ENCODE results near the gene GABRR2.
A peak's percentile ranks its signal among the peaks of the same experiment; 100 is the strongest.

Gene GABRR2

DNA sequence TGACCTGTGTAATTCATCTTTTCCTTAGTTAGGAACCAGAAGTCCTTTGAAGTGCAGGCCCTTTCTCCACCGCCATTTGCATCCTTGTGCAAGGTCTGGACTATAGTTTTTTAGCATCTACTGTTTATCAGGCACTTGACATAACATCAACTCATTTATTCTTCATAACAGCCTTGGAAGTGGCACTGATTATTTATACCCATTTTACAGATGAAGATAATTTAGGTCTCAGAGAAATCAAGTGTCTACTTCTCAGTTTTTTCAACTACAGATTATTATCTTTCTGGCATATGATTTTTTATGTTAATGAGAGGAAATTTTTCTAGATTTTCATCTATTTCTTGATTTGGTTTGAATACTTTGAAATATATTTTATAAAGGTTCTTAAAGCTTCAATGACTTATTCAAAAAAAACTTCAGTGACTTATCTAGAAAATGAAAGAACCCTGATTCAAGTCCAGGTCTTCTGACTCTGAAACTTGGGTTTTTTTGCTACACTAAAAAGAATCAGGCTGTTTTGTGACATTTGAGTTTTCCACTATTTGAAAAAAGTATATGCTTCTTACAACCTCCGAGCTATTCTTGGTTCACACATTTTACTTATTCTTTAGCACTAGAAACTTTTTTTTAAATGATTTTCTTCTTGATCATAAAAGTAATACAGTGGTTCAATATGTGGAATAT lies 40.6 kb upstream of the GABRR2 start:
- TF ChIP-seq HDGF (IDR thresholded peaks at IDR 0.05; ENCODE audit: borderline replicate concordance) (no peak), FOXA1 (IDR thresholded peaks at IDR 0.05) (no peak), PKNOX1 (IDR thresholded peaks at IDR 0.05) (no peak), SUZ12 (IDR thresholded peaks at IDR 0.05) (no peak), LEF1 (IDR thresholded peaks at IDR 0.05; ENCODE audit: borderline replicate concordance) (no peak), ELF4 (IDR thresholded peaks at IDR 0.05) (no peak), L3MBTL2 (conservative IDR thresholded peaks at IDR 0.05) (no peak), ARNT (IDR thresholded peaks at IDR 0.05) (no peak), ZNF384 (IDR thresholded peaks at IDR 0.05) (no peak), FOXK2 (IDR thresholded peaks at IDR 0.05) (no peak), FOXM1 (IDR thresholded peaks at IDR 0.05; ENCODE audit: borderline replicate concordance) (no peak), BHLHE40 (IDR thresholded peaks at IDR 0.05; ENCODE audit: borderline replicate concordance) (no peak), SP1 (IDR thresholded peaks at IDR 0.05) (no peak), NFRKB (IDR thresholded peaks at IDR 0.05) (no peak), TARDBP (IDR thresholded peaks at IDR 0.05) (no peak), CTBP1 (IDR thresholded peaks at IDR 0.05; ENCODE audit: borderline replicate concordance) (no peak)
- ChIA-PET POLR2A (no interaction called here), CTCF (interaction anchor here (0.7 to 1.0 kb wide), 2 partner anchors 16 to 44 kb away, joined by 3 to 9 read pairs; no protein-coding TSS in a partner anchor)
- DNase-seq (ENCODE audit: extremely low spot score), result no peak

DNA sequence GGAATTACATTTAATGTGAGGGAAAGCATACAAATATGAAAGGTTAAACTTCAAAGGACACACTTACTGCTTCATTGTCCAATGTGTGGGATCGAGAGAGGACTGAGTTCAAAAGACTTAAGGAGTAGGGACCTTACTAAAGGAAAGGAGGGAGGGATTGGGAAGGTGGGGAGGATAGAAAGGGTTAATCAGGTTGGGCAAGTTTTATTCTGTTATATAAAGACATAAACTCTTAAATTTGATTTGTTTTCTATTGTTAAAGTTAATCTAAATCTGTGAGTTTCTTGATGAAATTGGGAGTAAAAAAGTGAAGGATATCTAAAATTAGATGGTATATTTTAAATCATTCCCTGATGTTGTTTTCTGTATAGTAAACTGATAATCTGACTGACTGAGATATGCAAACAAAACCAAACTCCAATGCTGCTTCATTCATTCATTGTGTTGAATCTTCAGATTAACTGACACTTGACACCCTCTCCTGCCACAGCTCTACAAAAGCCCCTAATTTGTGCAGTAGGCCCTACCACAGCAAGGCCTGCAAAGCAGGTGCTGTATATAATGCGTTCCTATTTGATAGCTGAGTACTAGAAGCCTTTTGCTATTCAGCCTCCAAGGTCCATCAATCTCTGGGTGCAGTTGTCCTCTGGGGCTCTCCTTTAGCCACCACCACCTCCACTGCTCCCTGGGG lies 38.7 kb upstream of the GABRR2 start:
- ChIA-PET POLR2A (no interaction called here), CTCF (interaction anchor here (0.7 to 1.5 kb wide), 2 partner anchors 14 to 44 kb away, joined by 3 to 7 read pairs; no protein-coding TSS in a partner anchor)
- TF ChIP-seq FOXK2 (IDR thresholded peaks at IDR 0.05) (no peak), PKNOX1 (IDR thresholded peaks at IDR 0.05) (no peak), LEF1 (IDR thresholded peaks at IDR 0.05; ENCODE audit: borderline replicate concordance) (no peak), L3MBTL2 (conservative IDR thresholded peaks at IDR 0.05) (no peak), SP1 (IDR thresholded peaks at IDR 0.05) (no peak), ELF4 (IDR thresholded peaks at IDR 0.05) (no peak), SUZ12 (IDR thresholded peaks at IDR 0.05) (no peak), TARDBP (IDR thresholded peaks at IDR 0.05) (no peak), HDGF (IDR thresholded peaks at IDR 0.05; ENCODE audit: borderline replicate concordance) (no peak), BHLHE40 (IDR thresholded peaks at IDR 0.05; ENCODE audit: borderline replicate concordance) (no peak), NFRKB (IDR thresholded peaks at IDR 0.05) (no peak), ARNT (IDR thresholded peaks at IDR 0.05) (no peak), FOXA1 (IDR thresholded peaks at IDR 0.05) (no peak), ZNF384 (IDR thresholded peaks at IDR 0.05) (no peak)
- no peak for DNase-seq (ENCODE audit: extremely low spot score)

DNA sequence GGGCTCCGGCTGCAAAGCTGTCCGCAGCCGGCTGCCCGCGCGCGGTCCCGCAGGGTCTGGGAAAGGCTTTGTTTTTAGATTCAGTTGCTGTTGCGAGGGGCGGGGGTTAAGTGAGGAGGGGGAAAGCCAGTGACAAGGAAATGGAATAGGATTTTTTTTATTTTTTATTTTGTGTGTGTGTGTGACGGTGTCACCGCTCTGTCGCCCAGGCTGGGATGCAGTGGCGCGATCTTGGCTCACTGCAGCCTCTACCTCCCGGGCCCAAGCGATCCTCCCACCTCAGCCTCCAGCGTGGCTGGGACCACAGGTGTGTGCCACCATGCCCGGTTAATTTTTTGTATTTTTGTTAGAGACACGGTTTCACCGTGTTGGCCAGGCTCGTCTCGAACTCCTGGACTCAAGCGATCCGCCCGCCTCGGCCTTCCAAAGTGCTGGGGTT lies 38.0 kb upstream of the GABRR2 start:
- DNase-seq (ENCODE audit: extremely low spot score), result no peak
- ChIA-PET POLR2A (interaction anchor here (0.8 to 1.2 kb wide), 7 partner anchors 9 to 209 kb away, joined by 3 to 6 read pairs (median 3); no protein-coding TSS in a partner anchor), CTCF (interaction anchor here (1.0 kb wide), 1 partner anchor 19 kb away, joined by 3 read pairs; no protein-coding TSS in a partner anchor)
- TF ChIP-seq FOXM1 (IDR thresholded peaks at IDR 0.05; ENCODE audit: borderline replicate concordance) (no peak), FOXK2 (IDR thresholded peaks at IDR 0.05) (no peak), FOXA1 (IDR thresholded peaks at IDR 0.05) (no peak), LEF1 (IDR thresholded peaks at IDR 0.05; ENCODE audit: borderline replicate concordance) (no peak)

DNA sequence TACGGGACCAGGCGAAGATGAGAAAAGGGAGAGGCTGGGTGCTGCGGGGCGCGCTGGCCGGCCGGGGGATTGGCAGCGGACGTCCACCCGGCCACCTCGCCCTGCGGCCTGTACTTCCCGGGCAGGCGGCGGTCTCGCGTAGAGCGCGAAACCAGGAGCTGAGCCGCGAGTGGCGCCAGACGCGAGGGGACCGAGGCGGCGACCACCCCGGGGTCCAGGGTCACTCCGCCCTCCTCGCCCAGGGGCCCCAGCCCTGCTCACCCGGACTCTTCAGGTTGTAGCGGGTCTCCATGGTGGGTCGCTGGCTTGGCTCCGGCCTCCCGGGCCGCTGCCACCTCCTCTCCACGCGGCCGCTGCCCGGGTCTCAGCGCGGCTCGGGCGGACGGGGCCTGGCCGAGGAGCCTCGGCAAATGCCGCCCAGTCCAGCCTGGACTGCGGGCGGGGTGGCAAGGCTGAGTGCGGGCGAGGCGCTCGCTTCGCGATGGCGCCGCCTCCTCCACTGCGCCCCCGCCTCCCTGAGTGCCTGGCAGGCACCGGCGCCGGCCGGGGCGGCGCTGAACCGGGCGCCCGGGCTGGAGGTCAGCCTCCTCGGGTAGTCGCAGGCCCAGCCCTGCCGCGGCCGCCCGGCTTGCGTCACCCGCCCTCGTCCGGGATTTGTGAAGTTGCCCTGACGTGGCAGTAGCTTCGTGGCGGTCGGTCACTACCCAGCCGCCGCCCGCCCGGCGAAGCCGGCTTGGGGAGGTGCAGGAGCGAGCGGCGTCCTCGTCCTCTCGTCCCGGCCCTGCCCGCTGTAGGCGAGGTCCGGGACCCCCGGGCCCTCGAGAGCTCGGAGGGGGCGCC lies 37.4 kb upstream of the GABRR2 start, which contains the start of gene UBE2J1:
Gene UBE2J1, minus strand, starts transcription at position 445 of the 840 bp plus-strand sequence. Its CDS starts 153 bp downstream, at position 292.
- ChIA-PET CTCF (interaction anchor here (0.6 to 1.4 kb wide), 4 partner anchors 14 to 244 kb away, joined by 3 to 4 read pairs (median 4); no protein-coding TSS in a partner anchor), POLR2A (interaction anchor here (0.6 to 1.3 kb wide), 14 partner anchors 8 to 213 kb away, joined by 3 to 6 read pairs (median 3); partner anchors contain the start of gene PM20D2)
- TF ChIP-seq L3MBTL2 (conservative IDR thresholded peaks at IDR 0.05), result peak; percentile 31; the same call in 1 of the 2 replicates
- no peak for TF ChIP-seq LEF1 (IDR thresholded peaks at IDR 0.05; ENCODE audit: borderline replicate concordance)
- TF ChIP-seq ZNF384 (IDR thresholded peaks at IDR 0.05), result no peak
- no peak for TF ChIP-seq FOXK2 (IDR thresholded peaks at IDR 0.05)
- peak; percentile 69 for DNase-seq (ENCODE audit: extremely low spot score)

- TF ChIP-seq PKNOX1 (IDR thresholded peaks at IDR 0.05), result no peak
- no peak for TF ChIP-seq ELF4 (IDR thresholded peaks at IDR 0.05)
- no peak for TF ChIP-seq BHLHE40 (IDR thresholded peaks at IDR 0.05; ENCODE audit: borderline replicate concordance)
- TF ChIP-seq CTBP1 (IDR thresholded peaks at IDR 0.05; ENCODE audit: borderline replicate concordance), result no peak
- no peak for TF ChIP-seq SUZ12 (IDR thresholded peaks at IDR 0.05)
- ChIA-PET CTCF (interaction anchor here (0.6 to 1.4 kb wide), 3 partner anchors 15 to 243 kb away, joined by 3 to 4 read pairs (median 4); no protein-coding TSS in a partner anchor), POLR2A (interaction anchor here (0.6 to 1.3 kb wide), 7 partner anchors 9 to 212 kb away, joined by 3 to 5 read pairs (median 3); partner anchors contain the start of gene PM20D2)
- no peak for DNase-seq (ENCODE audit: extremely low spot score)
Observed at GRCh38 chr6:89351671-89352277, 36.7 kb upstream of the GABRR2 start.

All from HEK293T (cell line).